AG04450 (cell line): ENCODE measurements around the gene PRKG1. TPM values are rescaled to one million over a fixed set of nuclear protein-coding genes. Genes with fewer than 3 reads are reported as not detected.

Experiments
- CTCF ChIA-PET: fragments of 300-600, 350-600 bp; formaldehyde crosslinking; extraction: SDS; loops from one replicate; lab custom pipeline; 2022; ENCODE audit warnings: antibody characterized with exemption, inconsistent platforms; lab: Charles Lee
- POLR2A ChIA-PET: fragments of 350-600 bp; formaldehyde crosslinking; extraction: SDS; loops from one replicate; lab custom pipeline; 2021; ENCODE audit warnings: antibody characterized with exemption, inconsistent platforms; lab: Yijun Ruan, JAX
- DNase-seq: peaks from one replicate; pipeline ENCODE4 v3.0.0-alpha.2; 2011; ENCODE audit warnings: low read depth, low spot score
- H3K27ac ChIP-seq: one replicate; pipeline ENCODE4 v1.5.1; 2012; ENCODE audit warnings: low read depth, low read length, control low read depth
- H3K27me3 ChIP-seq: one replicate; pipeline ENCODE4 v1.6.0; 2012; ENCODE audit warnings: low read length; ENCODE audit not compliant: control insufficient read depth, insufficient read depth
- H3K4me3 ChIP-seq: 2 replicates; pipeline ENCODE4 v1.5.1; 2011; ENCODE audit warnings: mild to moderate bottlenecking, low read depth, low read length, control low read depth
- H3K9me3 ChIP-seq: 2 replicates; pipeline ENCODE4 v1.5.1; 2012; ENCODE audit warnings: low read length; ENCODE audit not compliant: control insufficient read depth, insufficient read depth
- CTCF ChIP-seq: IDR thresholded peaks from 2 replicates; pipeline ENCODE4 v1.5.1; 2011; ENCODE audit warnings: low read depth, low read length, control low read depth, inconsistent platforms
- polyA plus RNA-seq: library from polyadenylated mRNA; depleted of rRNA; stranded (reverse); fragments of >200 nt; gene quantifications from 2 replicates; pipeline ENCODE4 v1.2.3, GENCODE V29; 2011

Gene PRKG1
- polyA plus RNA-seq, 1 experiment: 19.0 TPM

GRCh38 chr10:51602326-51602725 is 528.0 kb downstream of the PRKG1 start:
- Histone ChIP-seq H3K27me3 (no peaks in the 10 kb centered on the region), H3K27ac (no peak overlapping the region), H3K4me3 (no peak overlapping the region), H3K9me3 (no peaks in the 10 kb centered on the region)
- CTCF ChIA-PET: no interaction called here
- TF ChIP-seq CTCF: no peak
- POLR2A ChIA-PET: no interaction called here
- peak; percentile 1 for DNase-seq

GRCh38 chr10:51604579-51604978 is 530.3 kb downstream of the PRKG1 start:
- CTCF ChIA-PET: interaction anchor here (0.6 kb wide), 1 partner anchor 71 kb away, joined by 4 read pairs; no protein-coding TSS in a partner anchor
- no peak for TF ChIP-seq CTCF
- H3K27ac ChIP-seq: no peak overlapping the region
- no peak overlapping the region for H3K4me3 ChIP-seq
- H3K27me3 ChIP-seq: no peaks in the 10 kb centered on the region
- POLR2A ChIA-PET: no interaction called here
- H3K9me3 ChIP-seq: no peaks in the 10 kb centered on the region
- no peak for DNase-seq

GRCh38 chr10:51606825-51607462 is 532.7 kb downstream of the PRKG1 start:
- no peak for TF ChIP-seq CTCF
- no peak overlapping the region for H3K4me3 ChIP-seq
- DNase-seq: no peak
- CTCF ChIA-PET: no interaction called here
- no peaks in the 10 kb centered on the region for H3K27me3 ChIP-seq
- no peak overlapping the region for H3K27ac ChIP-seq
- no peaks in the 10 kb centered on the region for H3K9me3 ChIP-seq
- POLR2A ChIA-PET: no interaction called here

- Histone ChIP-seq H3K4me3 (no peak overlapping the region), H3K27ac (no peak overlapping the region), H3K27me3 (no peaks in the 10 kb centered on the region), H3K9me3 (no peaks in the 10 kb centered on the region)
- no peak for DNase-seq
- ChIA-PET CTCF (no interaction called here), POLR2A (no interaction called here)
- TF ChIP-seq CTCF: no peak
Measured at GRCh38 chr10:51607463-51607835, 533.2 kb downstream of the PRKG1 start.

- H3K4me3 ChIP-seq: no peak overlapping the region
- H3K27ac ChIP-seq: no peak overlapping the region
- H3K27me3 ChIP-seq: no peaks in the 10 kb centered on the region
- ChIA-PET CTCF (no interaction called here), POLR2A (no interaction called here)
- no peaks in the 10 kb centered on the region for H3K9me3 ChIP-seq
- no peak for TF ChIP-seq CTCF
- DNase-seq: no peak
Measured at GRCh38 chr10:51608211-51608610, 533.9 kb downstream of the PRKG1 start.
